ENCODE results near the gene TBC1D8. TPM values are rescaled to one million over a fixed set of nuclear protein-coding genes. Genes with fewer than 3 reads are reported as not detected.

TBC1D8 gene
- total and polyA plus RNA-seq, 4 donors: 10.4 to 38.6 (median 13.4) TPM

- Histone ChIP-seq H3K36me3 (ENCODE audit: control insufficient read depth in 4 of 4, insufficient read depth in 3 of 4, low read depth in 1 of 4, low read length in 3 of 4) (peaks cover 0 to 10% (median 2%) of the 10 kb centered on the region in 4 donors), H3K27me3 (ENCODE audit: control insufficient read depth in 4 of 4, insufficient read depth in 4 of 4, low read length in 3 of 4) (no peaks in the 10 kb centered on the region), H3K4me1 (ENCODE audit: control insufficient read depth in 4 of 4, insufficient read depth in 4 of 4, low read length in 3 of 4) (peaks cover 0 to 14% (median 11%) of the 10 kb centered on the region in 4 donors), H3K9ac (ENCODE audit: low read depth in 1 of 2, low read length in 2 of 2) (no peak overlapping the region), H3K27ac (ENCODE audit: low read depth in 1 of 2, low read length in 2 of 2) (no peak overlapping the region), H3K9me3 (ENCODE audit: control insufficient read depth in 4 of 4, low read length in 3 of 4) (no peaks in the 10 kb centered on the region), H3K4me3 (ENCODE audit: low read depth in 1 of 3, low read length in 3 of 3) (no peak overlapping the region)
- 84% methylated on average over 6 of the region's 6 CpGs for WGBS
- TF ChIP-seq EGR1 (IDR thresholded peaks at IDR 0.05; ENCODE audit: low read depth in 2 of 2): no peak
- no peak for TF ChIP-seq JUND (IDR thresholded peaks at IDR 0.05)
- no peak for TF ChIP-seq TAF1 (conservative IDR thresholded peaks at IDR 0.05)
- TF ChIP-seq YY1 (IDR thresholded peaks at IDR 0.05): no peak
- TF ChIP-seq NR2F2 (IDR thresholded peaks at IDR 0.05): no peak
- TF ChIP-seq HNF4G (IDR thresholded peaks at IDR 0.05): no peak
- TF ChIP-seq, protein P1, sequence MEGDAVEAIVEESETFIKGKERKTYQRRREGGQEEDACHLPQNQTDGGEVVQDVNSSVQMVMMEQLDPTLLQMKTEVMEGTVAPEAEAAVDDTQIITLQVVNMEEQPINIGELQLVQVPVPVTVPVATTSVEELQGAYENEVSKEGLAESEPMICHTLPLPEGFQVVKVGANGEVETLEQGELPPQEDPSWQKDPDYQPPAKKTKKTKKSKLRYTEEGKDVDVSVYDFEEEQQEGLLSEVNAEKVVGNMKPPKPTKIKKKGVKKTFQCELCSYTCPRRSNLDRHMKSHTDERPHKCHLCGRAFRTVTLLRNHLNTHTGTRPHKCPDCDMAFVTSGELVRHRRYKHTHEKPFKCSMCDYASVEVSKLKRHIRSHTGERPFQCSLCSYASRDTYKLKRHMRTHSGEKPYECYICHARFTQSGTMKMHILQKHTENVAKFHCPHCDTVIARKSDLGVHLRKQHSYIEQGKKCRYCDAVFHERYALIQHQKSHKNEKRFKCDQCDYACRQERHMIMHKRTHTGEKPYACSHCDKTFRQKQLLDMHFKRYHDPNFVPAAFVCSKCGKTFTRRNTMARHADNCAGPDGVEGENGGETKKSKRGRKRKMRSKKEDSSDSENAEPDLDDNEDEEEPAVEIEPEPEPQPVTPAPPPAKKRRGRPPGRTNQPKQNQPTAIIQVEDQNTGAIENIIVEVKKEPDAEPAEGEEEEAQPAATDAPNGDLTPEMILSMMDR (IDR thresholded peaks at IDR 0.05; ENCODE audit: low read depth, low read length, missing input control): no peak
- no peak for TF ChIP-seq FOXA1 (IDR thresholded peaks at IDR 0.05)
- TF ChIP-seq HNF4A (conservative IDR thresholded peaks at IDR 0.05): no peak
- no peak for TF ChIP-seq RAD21 (IDR thresholded peaks at IDR 0.05)
- TF ChIP-seq REST (IDR thresholded peaks at IDR 0.05): no peak
- no peak for TF ChIP-seq FOXA2 (IDR thresholded peaks at IDR 0.05)
- no peak for TF ChIP-seq ATF3 (IDR thresholded peaks at IDR 0.05)
- no peak for TF ChIP-seq MAX (IDR thresholded peaks at IDR 0.05)
- no peak for TF ChIP-seq SP1 (IDR thresholded peaks at IDR 0.05)
- no peak for TF ChIP-seq RXRA (IDR thresholded peaks at IDR 0.05)
- no peak for TF ChIP-seq ZBTB33 (IDR thresholded peaks at IDR 0.05)
- no peak for TF ChIP-seq GABPA (IDR thresholded peaks at IDR 0.05 in 1 of 2, conservative IDR thresholded peaks at IDR 0.05 in 1 of 2)
- no peak for DNase-seq (ENCODE audit: low spot score)
Observed at GRCh38 chr2:100992262-100992661, 158.9 kb downstream of the TBC1D8 start.
